GM13976 (cell line): ENCODE measurements around the gene TFR2.
A peak's percentile ranks its signal among the peaks of the same experiment; 100 is the strongest.

Experiments
- DNase-seq: peaks from one replicate; pipeline ENCODE4 v3.0.0; 2012; ENCODE audit warnings: low spot score
- in situ Hi-C: fragments of 300-500 bp; cut with MboI; formaldehyde crosslinking; loops from one replicate; pipeline ENCODE4 v1.12.0; 2022; ENCODE audit warnings: low sequenced_read_pairs, mixed read lengths, inconsistent platforms; ENCODE audit not compliant: unreplicated experiment
- TF ChIP-seq, protein P1 (sequence below): IDR thresholded peaks from 2 replicates; pipeline ENCODE4 v1.5.1; 2012; ENCODE audit warnings: borderline replicate concordance, mild to moderate bottlenecking; ENCODE audit not compliant: insufficient read depth; ENCODE audit errors: extremely low read depth, missing control alignments, control extremely low read depth

The TFR2 gene

DNA sequence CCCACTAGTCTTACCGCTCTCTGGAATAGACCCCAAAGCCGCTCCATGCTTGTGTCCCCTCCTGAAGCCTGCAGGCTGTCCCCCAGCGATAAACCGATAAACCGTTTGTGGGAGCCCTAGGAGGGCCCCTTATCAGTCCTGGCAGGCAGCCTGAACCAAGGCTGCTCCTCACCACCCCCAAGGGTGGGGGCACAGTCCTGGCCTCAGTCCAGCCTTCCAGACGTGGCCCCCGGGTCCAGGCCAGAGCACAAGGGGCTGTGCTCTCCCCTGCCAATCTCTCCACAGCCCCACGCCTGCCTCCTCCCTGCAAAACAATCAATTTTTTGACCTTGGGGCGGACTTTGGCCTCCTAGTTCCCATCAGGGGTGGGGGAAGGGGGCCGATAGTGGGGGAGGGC, at the start of gene TFR2:
TSS of gene TFR2 (minus strand) at position 90 of the 397 bp plus-strand sequence. CDS start at position 47, 43 bp downstream.
- TF ChIP-seq, protein P1, sequence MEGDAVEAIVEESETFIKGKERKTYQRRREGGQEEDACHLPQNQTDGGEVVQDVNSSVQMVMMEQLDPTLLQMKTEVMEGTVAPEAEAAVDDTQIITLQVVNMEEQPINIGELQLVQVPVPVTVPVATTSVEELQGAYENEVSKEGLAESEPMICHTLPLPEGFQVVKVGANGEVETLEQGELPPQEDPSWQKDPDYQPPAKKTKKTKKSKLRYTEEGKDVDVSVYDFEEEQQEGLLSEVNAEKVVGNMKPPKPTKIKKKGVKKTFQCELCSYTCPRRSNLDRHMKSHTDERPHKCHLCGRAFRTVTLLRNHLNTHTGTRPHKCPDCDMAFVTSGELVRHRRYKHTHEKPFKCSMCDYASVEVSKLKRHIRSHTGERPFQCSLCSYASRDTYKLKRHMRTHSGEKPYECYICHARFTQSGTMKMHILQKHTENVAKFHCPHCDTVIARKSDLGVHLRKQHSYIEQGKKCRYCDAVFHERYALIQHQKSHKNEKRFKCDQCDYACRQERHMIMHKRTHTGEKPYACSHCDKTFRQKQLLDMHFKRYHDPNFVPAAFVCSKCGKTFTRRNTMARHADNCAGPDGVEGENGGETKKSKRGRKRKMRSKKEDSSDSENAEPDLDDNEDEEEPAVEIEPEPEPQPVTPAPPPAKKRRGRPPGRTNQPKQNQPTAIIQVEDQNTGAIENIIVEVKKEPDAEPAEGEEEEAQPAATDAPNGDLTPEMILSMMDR, result no peak
- no peak for DNase-seq
- in situ Hi-C loops, result no loop called here

GRCh38 chr7:100689230-100690135, 48.1 kb upstream of the TFR2 start:
- peak; percentile 44 for DNase-seq
- in situ Hi-C loops, result no loop called here
- TF ChIP-seq, protein P1, result peak; percentile 5

DNA sequence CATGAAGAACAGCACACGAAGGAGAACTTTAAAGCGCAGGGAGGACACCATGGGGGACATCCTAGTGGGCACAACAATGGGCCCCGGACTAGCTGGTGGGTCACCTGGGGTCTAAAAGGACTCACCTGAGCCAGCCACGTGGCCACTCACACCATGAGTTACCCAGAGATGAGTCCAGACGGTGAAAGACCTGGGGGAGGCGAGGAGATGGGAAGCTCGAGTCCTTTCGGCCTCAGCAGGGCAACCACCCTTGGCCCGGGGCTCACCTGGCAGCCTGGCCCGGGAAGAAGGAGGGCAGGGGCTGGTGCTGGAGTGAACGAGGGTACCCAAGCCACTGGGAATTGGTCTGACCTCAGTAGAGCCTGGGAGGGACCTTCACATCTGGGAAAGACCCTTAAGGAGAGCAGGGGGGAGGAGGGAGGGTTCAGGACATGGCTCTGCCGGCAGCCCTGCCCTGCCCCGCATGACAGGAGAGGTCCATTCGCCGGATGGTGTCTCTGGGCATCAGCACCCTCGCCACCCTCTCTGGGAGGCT, 47.0 kb upstream of the TFR2 start:
- TF ChIP-seq, protein P1, result no peak
- in situ Hi-C loops, result no loop called here
- DNase-seq, result no peak

DNA sequence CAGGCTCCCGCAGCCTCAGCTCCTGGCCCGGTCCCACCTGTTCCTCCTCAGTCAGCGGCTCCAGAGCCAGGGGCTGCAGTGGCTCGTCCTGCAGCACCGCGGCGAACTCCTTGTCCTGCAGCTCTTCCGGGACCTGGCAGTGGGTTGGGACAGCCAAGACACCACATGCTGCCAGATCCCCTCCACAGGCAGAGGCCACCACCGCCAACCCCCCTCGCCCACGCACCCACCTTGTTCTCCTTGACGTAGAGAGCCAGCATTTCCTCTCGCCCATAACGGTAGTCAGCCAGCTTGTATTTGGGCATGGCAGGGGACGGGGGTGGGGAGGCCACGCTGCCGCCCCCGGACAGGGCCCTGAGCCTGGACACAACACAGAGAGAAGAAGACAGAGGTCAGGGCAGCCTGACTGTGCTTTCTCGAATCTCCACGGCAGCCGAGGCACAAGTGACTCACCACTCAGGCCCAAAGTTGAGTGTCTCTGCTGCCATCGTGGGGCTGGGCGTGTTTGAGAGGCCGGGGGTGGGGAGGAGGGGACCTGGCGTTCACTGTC, 46.5 kb upstream of the TFR2 start:
- DNase-seq, result no peak
- in situ Hi-C loops, result no loop called here

DNA sequence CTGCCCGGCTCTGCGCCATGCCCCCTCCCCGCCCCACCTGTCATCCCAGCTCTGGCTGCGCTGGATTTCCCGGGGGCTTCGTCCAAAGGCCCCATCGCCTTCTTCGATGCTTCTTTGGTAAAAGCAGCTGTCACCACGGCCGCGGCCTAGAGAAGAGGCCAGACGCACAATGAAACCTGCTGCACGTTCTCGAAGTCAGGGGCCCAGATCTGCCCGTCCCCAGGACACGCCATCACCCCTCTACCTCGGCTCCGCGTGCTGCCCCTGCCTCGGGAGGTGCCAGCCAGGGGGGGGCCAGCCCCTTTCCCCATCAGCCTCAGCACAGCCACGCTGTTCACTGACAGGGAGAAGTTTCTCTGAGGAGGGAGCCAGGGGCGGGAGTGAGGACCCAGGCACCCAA, 45.9 kb upstream of the TFR2 start:
- TF ChIP-seq, protein P1, result no peak
- no peak for DNase-seq
- in situ Hi-C loops, result no loop called here

More for the DNA sequence above, 46.5 kb upstream of the TFR2 start:
- TF ChIP-seq, protein P1, result no peak

DNA sequence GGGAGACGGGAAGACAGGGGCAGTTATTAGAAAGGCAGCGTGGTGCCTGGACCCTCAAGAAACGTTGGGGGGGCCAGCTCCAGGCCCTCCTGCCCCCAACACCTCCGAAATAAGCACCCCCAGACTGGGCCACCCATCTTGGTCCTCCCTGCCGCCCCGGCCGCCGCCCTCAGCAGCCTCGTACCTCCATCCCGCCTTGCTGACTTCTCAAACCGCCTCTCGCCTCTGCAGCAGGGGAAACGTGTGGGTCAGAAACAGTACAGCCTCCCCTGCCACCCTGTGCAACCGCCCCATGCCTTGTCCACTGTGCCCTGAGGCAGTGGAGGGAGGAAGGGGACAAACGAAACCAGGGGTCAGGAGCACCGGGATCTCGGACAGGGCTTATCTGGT, 45.5 kb upstream of the TFR2 start:
- TF ChIP-seq, protein P1, result no peak
- in situ Hi-C loops, result no loop called here
- DNase-seq, result no peak
